GM18507 (cell line): Measurements from ENCODE around the gene BAIAP2.
"Not testable (repeated sequence)": the region's sequence is repeated elsewhere in the genome, so short reads cannot be mapped to it uniquely, and the experiment has no call there.

Experiments
- DNase-seq: peaks from one replicate; pipeline ENCODE4 v3.0.0; 2011; ENCODE audit warnings: low read depth; ENCODE audit not compliant: insufficient read length; ENCODE audit errors: extremely low spot score
- FAIRE-seq: peaks from 2 replicates; lab custom pipeline; 2011; peaks lifted over from hg19 to GRCh38; lab: Jason Lieb, UNC

Gene BAIAP2

DNA sequence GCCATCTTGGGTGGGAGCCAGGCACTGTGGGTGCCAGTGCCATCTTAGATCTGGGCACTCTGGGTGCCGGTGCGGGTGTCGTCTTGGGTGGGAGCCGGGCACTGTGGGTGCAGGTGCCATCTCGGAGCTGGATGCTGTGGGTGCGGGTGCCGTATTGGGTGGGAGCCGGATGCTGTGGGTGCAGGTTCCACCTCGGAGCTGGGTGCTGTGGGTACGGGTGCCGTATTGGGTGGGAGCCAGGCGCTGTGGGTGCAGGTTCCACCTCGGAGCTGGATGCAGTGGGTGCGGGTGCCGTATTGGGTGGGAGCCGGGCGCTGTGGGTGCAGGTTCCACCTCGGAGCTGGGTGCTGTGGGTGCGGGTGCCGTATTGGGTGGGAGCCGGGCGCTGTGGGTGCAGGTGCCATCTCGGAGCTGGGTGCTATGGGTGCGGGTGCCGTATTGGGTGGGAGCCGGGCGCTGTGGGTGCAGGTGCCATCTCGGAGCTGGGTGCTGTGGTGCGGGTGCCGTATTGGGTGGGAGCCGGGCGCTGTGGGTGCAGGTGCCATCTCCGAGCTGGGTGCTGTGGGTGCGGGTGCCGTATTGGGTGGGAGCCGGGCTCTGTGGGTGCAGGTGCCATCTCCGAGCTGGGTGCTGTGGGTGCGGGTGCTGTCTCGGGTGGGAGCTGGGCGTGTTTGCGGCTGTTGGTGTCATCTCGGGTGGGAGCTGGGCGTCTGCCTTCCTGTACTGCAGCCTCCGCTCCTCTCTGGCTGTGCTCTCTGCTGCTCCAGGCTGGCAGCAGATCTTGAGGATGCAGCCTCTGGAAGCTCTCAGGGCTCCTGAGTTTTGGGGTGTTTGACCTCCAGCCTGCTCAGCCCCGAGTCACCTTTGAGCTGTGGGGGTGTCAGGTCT, 43.3 kb downstream of the BAIAP2 start:
- not testable (repeated sequence) for FAIRE-seq, DNase-seq

GRCh38 chr17:81080019-81080418, 45.1 kb downstream of the BAIAP2 start:
- FAIRE-seq (no peak), DNase-seq (no peak)

DNA sequence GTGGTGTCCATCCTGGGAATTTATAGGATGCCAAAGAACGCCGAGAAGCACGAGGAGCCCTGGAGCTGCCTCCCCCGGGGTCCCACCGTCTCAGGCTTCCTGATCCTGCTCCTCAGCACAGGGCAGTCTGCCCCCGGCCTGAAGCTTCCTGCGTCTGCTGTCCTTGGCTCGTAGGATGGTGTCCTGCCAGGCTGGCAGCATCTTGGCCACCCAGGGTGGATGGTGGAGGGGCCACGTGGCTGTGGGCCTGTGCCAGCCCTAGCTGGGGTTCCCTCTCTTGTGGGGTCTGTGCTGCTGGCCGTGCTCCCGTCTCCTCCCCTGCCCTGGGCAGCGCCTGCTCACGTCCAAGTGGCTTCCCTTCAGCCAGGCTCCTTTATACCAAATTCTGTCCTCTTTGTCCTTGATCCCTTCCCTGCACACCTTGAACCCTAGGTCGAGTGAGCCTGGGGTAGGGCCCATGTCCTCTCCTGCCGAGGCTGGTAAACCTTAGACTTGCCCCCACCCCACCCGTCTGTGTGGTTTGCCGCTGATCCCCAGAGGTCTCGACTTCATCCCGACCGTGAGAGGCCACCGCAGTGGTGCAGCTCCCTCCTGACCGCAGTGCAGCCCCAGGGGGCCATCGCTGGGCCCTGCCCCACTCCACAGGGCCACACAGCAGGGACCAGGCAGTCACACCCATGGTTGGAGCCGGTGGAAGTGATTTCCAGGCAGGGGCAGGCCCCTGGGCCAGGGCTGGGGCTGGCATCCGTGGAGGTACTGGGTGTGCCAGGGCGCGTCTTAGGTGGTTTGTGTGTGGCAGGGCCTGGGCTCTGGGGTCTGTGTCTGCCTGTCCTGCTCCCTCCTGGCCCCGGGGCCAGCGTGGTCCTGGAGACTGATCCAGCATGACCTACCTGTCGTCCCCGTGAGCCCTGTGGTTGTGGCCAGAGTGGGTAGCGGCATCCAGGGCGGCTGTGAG, 46.5 kb downstream of the BAIAP2 start:
- DNase-seq (no peak), FAIRE-seq (no peak)

DNA sequence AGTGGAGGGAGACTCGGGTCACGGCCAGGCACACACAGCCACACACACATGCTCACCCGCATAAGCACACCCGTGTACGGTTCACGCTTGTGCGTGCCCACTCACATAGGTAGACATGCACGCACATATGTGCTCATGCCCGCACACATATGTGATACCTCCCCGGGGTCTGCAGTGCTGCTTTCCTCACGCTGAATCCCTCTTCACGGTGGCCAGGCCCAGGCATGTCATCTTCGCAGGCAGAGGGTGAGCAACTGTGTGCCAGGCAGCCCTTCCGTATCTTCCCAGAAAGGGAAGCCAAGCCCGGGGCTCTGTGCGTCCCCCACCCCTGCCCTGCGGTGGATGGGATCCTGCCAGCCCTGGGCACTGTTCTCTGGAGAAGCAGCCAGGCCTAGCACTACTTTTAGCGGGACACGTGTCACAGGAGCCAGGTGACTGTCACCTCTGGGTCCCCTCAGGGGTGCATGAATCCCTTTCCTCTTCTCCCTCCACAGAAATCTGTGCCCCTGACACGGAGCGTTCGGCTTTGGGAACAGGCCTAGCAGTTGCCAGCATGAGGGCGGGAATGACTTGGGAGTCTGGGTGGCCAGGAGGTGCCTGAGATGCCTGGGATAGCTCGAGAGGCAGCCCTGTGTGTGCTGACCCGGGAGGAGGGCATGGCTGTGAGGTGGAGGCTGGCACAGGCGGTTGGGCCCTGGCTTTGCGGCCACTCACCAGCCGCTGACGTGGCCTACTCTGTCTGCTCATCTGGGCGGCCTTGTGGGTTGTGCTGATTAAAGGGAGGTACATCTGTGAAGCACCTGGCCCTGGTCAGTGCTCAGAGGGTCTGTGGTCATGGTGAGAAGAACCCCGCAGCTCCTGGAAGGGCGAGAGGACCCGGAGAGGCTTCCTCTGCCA, 47.5 kb downstream of the BAIAP2 start:
- DNase-seq: no peak
- FAIRE-seq: no peak

- FAIRE-seq (no peak), DNase-seq (no peak)
These were observed 48.3 kb downstream of the BAIAP2 start for GRCh38 chr17:81083125-81083765.

- no peak for DNase-seq
These were observed 49.9 kb downstream of the BAIAP2 start for GRCh38 chr17:81084680-81085419.

DNA sequence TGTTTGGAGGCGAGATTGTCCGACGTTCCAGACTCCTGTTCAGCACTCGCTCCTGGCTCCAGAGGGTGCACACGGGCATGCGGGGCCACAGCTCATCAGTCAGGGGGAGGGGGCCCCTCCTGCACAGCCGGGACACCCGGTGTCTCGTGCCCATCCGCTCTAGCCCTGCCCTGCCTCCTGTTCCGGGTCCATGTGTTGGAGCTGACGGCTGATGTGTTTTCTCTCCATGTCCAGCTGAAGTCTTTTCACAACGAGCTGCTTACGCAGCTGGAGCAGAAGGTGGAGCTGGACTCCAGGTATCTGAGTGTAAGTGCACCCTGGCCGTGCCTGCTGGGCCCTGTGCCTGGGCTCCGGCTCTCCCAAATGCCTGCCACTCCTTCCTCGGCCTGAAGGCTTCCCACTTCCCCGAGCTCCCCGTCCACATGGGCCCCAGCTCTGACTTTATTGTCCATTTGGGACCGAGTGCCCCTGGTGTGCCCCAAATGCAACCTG, 50.5 kb downstream of the BAIAP2 start:
- DNase-seq (no peak), FAIRE-seq (no peak)

More at GRCh38 chr17:81084680-81085419, 49.9 kb downstream of the BAIAP2 start:
- FAIRE-seq: no peak

DNA sequence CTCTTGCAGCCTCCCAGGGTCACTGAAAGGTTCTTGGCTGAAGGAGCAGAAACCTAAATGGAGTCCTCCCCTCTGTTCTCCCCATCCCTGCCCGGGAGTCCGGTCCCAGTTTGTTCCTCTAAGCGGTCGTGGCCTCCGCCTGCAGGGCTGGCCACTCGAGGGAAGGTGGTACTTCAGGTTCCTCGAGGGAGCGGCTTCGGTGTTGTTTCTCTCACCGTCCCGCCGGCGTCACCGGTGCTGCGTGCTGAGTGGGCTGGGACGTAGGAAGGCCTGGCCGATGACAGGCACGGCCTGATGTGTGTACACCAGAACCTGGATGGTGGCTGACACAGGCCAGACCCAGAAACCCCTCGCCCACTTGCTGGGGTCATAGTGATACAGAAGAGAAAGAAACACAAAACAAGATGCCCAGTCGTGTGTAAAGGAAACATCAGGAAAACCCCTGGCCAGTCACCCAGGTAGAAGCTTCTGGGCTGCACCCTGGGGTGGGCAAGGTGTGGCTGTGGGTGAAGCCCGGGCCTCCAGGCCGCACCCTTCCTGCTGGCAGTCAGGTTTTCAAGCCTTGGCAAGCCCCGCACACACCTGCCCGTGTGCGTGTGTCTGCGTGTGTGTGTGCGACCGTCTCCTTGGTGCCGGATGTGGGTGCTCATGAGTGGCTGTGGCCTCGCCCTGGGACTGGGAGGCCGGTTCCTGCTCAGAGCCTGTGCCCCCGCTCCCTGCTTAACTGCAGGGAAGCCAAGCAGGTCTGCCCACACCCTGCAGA, 52.0 kb downstream of the BAIAP2 start:
- FAIRE-seq: no peak
- no peak for DNase-seq

- FAIRE-seq (no peak), DNase-seq (no peak)
These were observed 55.6 kb downstream of the BAIAP2 start for GRCh38 chr17:81090361-81091136.

- DNase-seq (no peak), FAIRE-seq (no peak)
These were observed 56.2 kb downstream of the BAIAP2 start for GRCh38 chr17:81091154-81091553.

DNA sequence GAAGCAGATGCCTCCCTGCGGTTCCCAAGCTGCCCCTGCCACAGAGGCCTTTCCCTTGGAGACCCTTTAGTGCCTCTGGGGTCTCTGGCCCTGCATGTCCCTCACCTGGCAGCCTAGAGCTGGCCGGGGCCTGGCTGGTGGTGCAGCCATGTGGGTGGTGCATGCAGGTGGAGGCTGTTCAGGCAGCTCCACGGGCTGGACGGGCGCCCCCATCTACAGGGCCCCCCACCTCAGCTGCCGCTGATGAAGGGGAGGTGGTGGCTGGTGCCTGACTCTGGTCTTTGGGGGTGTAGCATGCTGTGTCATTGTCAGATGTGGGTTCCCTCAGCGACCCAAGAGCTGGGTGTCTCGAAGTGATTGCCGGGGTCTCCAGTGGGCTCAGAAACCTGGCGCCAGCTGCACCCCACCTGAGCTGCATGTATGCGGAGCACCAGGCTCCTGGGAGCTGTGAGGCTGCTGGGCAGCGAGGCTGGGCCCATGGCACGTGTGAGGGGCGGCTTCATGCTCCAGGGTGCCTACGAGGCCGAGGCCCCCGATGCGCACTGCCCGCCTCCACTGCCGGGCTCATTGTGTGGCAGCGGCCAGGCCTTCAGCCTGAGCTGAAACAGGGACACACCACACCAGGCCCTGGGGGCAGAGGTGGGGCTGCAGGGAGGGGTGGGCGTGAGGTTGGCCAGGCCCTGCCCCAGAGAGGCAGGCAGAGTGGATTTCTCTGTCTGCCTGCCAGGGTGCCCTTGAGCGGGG, 57.0 kb downstream of the BAIAP2 start:
- DNase-seq (no peak), FAIRE-seq (no peak)

- FAIRE-seq (no peak), DNase-seq (no peak)
These were observed 57.7 kb downstream of the BAIAP2 start for GRCh38 chr17:81092518-81093095.

- FAIRE-seq (no peak), DNase-seq (no peak)
These were observed 58.9 kb downstream of the BAIAP2 start for GRCh38 chr17:81093619-81094508.

DNA sequence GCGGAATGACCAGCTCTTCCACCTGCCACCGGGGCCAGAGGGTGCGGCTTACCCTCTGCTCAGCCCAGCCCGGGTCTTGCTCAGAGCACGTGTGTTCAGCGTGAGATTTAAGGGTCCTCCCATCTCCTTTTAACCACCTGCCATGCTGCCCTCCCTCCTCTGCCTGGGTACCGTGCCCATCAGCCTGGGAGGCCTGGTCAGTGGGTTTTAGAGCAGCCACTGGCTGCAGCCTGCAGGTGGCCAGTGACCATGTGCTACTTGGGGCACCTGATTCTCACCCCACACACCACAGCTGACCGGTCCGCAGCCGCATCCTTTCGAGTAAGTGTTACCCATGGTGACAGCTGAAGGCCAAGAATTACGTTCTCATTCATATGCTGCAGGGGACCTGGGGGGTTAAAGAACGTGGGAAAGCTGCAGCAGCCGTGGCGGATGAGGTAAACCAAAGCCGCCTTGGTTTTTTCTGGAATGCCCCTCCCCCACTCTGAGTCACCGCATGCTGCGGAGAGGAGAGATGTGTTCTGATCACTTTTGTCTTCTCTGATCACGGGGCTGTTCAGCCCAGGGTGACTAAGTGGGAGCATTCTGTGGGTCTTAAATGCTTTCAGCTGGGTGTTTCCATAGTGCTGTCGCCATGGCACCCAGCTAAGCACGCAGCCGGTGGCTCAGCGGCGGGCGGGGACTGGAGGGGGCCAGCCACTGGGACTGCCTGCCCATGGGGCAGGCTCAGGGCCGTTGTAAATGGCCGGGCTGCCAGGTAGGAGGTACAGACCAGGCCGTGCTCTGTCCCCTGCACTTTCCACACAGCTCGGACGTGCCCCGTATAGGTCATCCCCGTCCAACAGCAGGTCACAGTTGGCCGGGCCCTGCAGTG, 59.8 kb downstream of the BAIAP2 start:
- FAIRE-seq: peak; percentile 41
- DNase-seq: peak; percentile 45
